RWPE2 (cell line): ENCODE data around the gene RFK.
A peak's percentile ranks its signal among the peaks of the same experiment; 100 is the strongest.

ENCODE experiments used
- ATAC-seq: fragments of 200-7000 bp; cut with Tn5 transposase; 3 replicates; pipeline ENCODE4 v1.9.1; 2021; ENCODE audit warnings: low read depth
- DNase-seq: peaks from one replicate; pipeline ENCODE4 v3.0.0-alpha.2; 2020; ENCODE audit warnings: low spot score
- H3K27ac ChIP-seq: fragments of 450-650 bp; 2 replicates; pipeline ENCODE4 v1.5.1; 2017; ENCODE audit warnings: mild to moderate bottlenecking; ENCODE audit not compliant: poor library complexity, severe bottlenecking
- H3K27me3 ChIP-seq: fragments of 250-450 bp; sonication (Bioruptor Pico); 2 replicates; pipeline ENCODE4 v1.5.1; 2021; ENCODE audit warnings: mild to moderate bottlenecking, moderate library complexity; ENCODE audit not compliant: insufficient read depth, poor library complexity, severe bottlenecking
- H3K36me3 ChIP-seq: fragments of 250-450 bp; sonication (Bioruptor Pico); 2 replicates; pipeline ENCODE4 v1.5.1; 2020; ENCODE audit warnings: low read depth, mild to moderate bottlenecking, moderate library complexity
- H3K4me1 ChIP-seq: fragments of 250-450 bp; sonication (Bioruptor Pico); 2 replicates; pipeline ENCODE4 v1.5.1; 2021; ENCODE audit warnings: mild to moderate bottlenecking, moderate library complexity; ENCODE audit not compliant: insufficient read depth, poor library complexity, severe bottlenecking
- H3K4me3 ChIP-seq: fragments of 250-450 bp; sonication (Bioruptor Pico); 2 replicates; pipeline ENCODE4 v1.5.1; 2021; ENCODE audit warnings: mild to moderate bottlenecking, moderate library complexity; ENCODE audit not compliant: severe bottlenecking
- H3K9me3 ChIP-seq: fragments of 250-450 bp; sonication (Bioruptor Pico); 2 replicates; pipeline ENCODE4 v1.5.1; 2021; ENCODE audit warnings: mild to moderate bottlenecking, moderate library complexity; ENCODE audit not compliant: severe bottlenecking
- TF ChIP-seq, protein P1 (sequence below): fragments of 450-650 bp; IDR thresholded peaks from one replicate; pipeline ENCODE4 v1.5.1; 2017; ENCODE audit warnings: mild to moderate bottlenecking, moderate library complexity; ENCODE audit not compliant: poor library complexity, severe bottlenecking

The RFK gene

DNA sequence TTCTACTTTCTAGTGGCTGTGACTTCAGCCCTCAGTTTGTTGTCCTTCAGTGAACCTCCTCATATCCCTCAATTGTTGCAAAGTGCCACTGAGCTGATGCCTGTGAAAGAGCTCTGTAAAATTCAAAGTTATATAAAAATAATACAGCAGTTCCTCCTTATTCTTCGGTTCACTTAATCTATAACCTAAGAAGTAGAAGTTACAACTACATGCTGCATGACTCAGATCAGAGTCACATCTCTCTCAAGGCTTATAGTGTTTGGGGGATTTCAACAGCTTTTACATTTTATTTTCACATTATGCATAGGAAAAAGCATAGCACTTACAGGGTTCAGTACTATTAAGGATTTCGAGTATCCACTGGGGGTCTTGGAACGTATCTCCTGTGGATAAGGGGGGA, 39.6 kb upstream of the RFK start:
- H3K27ac ChIP-seq, result no peak overlapping the region
- no peak overlapping the region for H3K4me3 ChIP-seq
- no peaks in the 10 kb centered on the region for H3K27me3 ChIP-seq
- H3K4me1 ChIP-seq, result no peaks in the 10 kb centered on the region
- no peaks in the 10 kb centered on the region for H3K9me3 ChIP-seq
- peak; percentile 64 for ATAC-seq
- DNase-seq, result no peak
- no peaks in the 10 kb centered on the region for H3K36me3 ChIP-seq
- TF ChIP-seq, protein P1, sequence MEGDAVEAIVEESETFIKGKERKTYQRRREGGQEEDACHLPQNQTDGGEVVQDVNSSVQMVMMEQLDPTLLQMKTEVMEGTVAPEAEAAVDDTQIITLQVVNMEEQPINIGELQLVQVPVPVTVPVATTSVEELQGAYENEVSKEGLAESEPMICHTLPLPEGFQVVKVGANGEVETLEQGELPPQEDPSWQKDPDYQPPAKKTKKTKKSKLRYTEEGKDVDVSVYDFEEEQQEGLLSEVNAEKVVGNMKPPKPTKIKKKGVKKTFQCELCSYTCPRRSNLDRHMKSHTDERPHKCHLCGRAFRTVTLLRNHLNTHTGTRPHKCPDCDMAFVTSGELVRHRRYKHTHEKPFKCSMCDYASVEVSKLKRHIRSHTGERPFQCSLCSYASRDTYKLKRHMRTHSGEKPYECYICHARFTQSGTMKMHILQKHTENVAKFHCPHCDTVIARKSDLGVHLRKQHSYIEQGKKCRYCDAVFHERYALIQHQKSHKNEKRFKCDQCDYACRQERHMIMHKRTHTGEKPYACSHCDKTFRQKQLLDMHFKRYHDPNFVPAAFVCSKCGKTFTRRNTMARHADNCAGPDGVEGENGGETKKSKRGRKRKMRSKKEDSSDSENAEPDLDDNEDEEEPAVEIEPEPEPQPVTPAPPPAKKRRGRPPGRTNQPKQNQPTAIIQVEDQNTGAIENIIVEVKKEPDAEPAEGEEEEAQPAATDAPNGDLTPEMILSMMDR, result no peak

DNA sequence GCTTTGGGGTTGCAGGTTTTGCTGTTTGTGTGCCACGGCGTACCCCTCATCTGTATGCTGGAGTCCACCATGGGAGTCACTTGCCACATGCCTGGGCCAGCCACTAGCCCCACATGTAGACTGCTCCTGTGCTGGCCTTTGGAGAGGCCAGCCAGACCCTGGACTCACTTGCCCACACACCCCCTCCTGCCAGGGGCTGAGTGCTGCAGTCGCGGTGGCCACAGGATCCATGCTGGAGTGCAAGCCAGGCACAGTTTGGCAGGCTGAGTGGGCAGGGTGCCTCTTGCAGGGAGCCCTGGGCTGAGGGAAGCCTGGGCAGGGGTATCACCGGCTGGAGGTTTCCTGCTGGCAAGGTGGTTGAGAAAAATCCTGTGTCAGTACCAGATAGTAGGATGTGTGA, 39.2 kb upstream of the RFK start:
- Histone ChIP-seq H3K27ac (no peak overlapping the region), H3K36me3 (no peaks in the 10 kb centered on the region), H3K27me3 (no peaks in the 10 kb centered on the region), H3K4me1 (no peaks in the 10 kb centered on the region), H3K9me3 (no peaks in the 10 kb centered on the region), H3K4me3 (no peak overlapping the region)
- ATAC-seq, result 0 out of 3 replicates have a peak, but pooled peaks have one; percentile 14
- no peak for DNase-seq
- TF ChIP-seq, protein P1, result no peak

DNA sequence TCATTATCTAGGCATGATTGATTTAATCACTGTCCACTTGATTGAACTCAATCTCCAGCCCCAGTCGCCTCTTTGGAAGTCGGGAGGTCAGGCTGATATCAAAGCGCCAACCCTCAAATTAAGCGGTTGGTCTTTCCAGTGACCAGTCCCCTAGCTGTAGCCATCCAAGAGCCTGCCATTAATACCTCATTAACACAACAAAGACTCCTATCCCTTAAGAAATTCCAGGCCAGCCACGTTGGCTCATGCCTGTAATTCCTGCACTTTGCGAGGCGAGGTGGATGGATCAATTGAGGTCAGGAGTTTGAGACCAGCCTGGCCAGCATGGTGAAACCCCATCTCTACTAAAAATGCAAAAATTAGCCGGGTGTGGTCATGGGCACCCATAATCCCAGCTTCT, 37.4 kb upstream of the RFK start:
- TF ChIP-seq, protein P1, result no peak
- no peak for DNase-seq
- Histone ChIP-seq H3K4me3 (no peak overlapping the region), H3K27ac (no peak overlapping the region), H3K4me1 (no peaks in the 10 kb centered on the region), H3K27me3 (no peaks in the 10 kb centered on the region), H3K36me3 (no peaks in the 10 kb centered on the region), H3K9me3 (no peaks in the 10 kb centered on the region)
- no peak for ATAC-seq

DNA sequence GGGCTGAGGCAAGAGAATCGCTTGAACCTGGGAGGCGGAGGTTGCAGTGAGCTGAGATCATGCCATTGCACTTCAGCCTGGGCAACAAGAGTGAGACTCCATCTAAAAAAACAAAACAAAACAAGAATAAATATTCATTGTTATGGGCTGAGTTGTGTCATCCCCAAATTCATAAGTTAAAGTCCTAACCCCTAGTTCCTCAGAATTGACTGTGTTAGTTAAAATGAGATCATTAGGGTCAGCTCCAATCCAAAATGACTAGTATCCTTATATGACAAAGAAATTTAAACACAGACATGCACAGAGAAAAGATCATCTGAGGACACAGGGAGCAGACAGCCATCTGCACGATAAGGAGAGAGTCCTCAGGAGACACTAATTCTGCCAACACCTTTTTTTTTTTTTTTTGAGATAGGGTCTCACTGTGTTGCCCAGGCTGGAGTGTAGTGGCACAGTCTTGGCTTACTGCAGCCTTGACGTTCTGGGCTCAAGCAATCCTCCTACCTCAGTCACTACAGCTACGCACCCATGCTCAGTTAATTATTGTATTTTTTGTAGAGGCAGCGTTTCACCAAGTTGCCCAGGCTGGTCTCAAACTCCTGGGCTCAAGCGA, 32.7 kb upstream of the RFK start:
- no peak overlapping the region for H3K27ac ChIP-seq
- no peak for ATAC-seq
- H3K36me3 ChIP-seq, result no peaks in the 10 kb centered on the region
- no peaks in the 10 kb centered on the region for H3K27me3 ChIP-seq
- no peak for DNase-seq
- TF ChIP-seq, protein P1, result no peak
- H3K4me3 ChIP-seq, result no peak overlapping the region
- H3K4me1 ChIP-seq, result no peaks in the 10 kb centered on the region
- H3K9me3 ChIP-seq, result no peaks in the 10 kb centered on the region

DNA sequence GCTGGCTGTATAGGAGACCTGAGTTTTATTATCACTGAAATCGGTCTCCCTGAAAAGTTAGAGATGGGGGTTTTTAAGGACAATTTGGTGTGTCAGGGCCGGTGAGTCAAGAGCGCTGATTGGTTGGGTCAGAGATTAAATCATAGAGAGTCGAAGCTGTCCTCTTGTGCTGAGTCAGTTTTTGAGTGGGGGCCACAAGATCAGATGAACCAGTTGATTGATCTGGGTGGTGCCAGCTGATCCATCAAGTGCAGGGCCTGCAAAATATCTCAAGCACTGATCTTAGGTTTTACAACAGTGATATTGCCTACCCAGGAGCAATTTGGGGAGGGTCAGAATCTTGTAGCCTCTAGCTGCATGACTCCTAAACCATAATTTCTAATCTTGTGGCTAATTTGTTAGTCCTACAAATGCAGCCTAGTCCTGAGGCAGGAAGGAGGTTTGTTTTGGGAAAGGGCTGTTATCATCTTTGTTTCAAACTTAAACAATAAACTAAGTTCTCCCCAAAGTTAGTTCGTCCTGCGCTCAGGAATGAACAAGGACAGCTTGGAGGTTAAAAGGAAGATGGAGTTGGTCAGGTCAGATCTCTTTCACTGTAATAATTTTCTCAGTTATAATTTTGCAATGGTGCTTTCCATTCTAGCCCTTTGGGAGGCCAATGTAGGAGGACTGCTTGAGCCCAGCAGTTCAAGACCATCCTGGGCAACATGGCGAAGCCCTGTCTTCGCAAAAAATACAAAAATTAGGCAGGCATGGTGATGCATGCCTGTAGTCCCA, 31.6 kb upstream of the RFK start:
- H3K36me3 ChIP-seq, result no peaks in the 10 kb centered on the region
- H3K27ac ChIP-seq, result no peak overlapping the region
- H3K9me3 ChIP-seq, result no peaks in the 10 kb centered on the region
- H3K4me1 ChIP-seq, result no peaks in the 10 kb centered on the region
- DNase-seq, result no peak
- H3K27me3 ChIP-seq, result no peaks in the 10 kb centered on the region
- TF ChIP-seq, protein P1, result no peak
- H3K4me3 ChIP-seq, result no peak overlapping the region
- no peak for ATAC-seq
